IgD-negative memory B cell (primary cell): Measurements from ENCODE around the gene KERA. TPM values are rescaled to one million over a fixed set of nuclear protein-coding genes. Genes with fewer than 3 reads are reported as not detected.
"Not testable (repeated sequence)": the region's sequence is repeated elsewhere in the genome, so short reads cannot be mapped to it uniquely, and the experiment has no call there.

Experiments used
- H3K27ac Mint-ChIP-seq, 3 donors: one replicate each; pipeline ENCODE4 v1.8.0; 2020 to 2022; ENCODE audit warnings: mild to moderate bottlenecking in 3 of 3, mixed read lengths in 3 of 3, moderate library complexity in 1 of 3
- H3K27me3 Mint-ChIP-seq: one replicate; pipeline ENCODE4 v1.8.0; 2021; ENCODE audit warnings: mixed read lengths
- H3K36me3 Mint-ChIP-seq: one replicate; pipeline ENCODE4 v1.8.0; 2020; ENCODE audit warnings: mild to moderate bottlenecking, mixed read lengths
- H3K4me1 Mint-ChIP-seq, 3 donors: one replicate each; pipeline ENCODE4 v1.8.0; 2020 to 2022; ENCODE audit warnings: mixed read lengths in 3 of 3, mild to moderate bottlenecking in 1 of 3
- H3K4me3 Mint-ChIP-seq, 4 donors: one replicate each; pipeline ENCODE4 v1.8.0; 2020 to 2022; ENCODE audit warnings: mild to moderate bottlenecking in 4 of 4, mixed read lengths in 4 of 4, moderate library complexity in 3 of 4
- H3K9me3 Mint-ChIP-seq, 3 donors: one replicate each; pipeline ENCODE4 v1.8.0; 2020 to 2021; ENCODE audit warnings: mixed read lengths in 3 of 3, mild to moderate bottlenecking in 1 of 3
- polyA plus RNA-seq: library from polyadenylated mRNA; unstranded; fragments of 300-500 nt; fragmentation: Illumina TruSeq; gene quantifications from one replicate; pipeline ENCODE4 v1.2.3, GENCODE V29; 2021

KERA gene
- polyA plus RNA-seq, 1 donor from 2014 or later, result not detected

DNA sequence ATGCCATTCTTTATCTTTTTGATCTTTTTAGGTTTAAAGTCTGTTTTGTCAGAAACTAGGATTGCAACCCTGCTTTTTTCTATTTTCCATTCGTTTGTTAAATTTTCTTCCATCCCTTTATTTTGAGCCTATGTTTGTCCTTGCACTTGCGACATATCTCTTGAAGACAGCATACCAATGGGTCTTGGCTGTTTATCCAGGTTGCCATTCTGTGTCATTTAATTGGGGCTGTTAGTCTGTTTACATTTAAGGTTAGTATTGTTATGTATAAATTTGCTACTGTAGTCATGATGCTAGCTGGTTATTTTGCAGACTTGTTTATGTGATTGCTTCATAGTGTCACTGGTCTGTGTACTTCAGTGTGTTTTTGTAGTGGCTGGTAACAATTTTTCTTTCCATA, 32.1 kb upstream of the KERA start:
- H3K27me3 Mint-ChIP-seq, H3K4me3 Mint-ChIP-seq: not testable (repeated sequence)

DNA sequence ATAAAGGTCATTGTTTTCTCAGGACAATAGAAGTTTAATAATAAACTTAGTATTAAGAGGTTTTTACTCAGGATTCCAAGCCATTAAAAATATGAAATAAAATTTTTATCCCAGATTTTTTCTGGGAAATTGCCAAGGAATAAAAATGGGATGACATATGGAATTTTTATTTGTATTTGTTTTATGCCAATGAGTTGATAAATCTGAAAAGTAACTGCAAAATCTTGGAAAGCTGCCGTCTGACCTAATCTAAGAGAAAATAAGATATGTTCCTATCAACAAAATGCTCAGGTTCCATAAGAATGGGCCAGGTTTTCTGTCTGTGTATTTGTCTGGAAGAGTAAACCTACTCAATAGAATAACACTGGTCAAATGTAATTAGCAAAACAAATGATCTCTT, 22.2 kb upstream of the KERA start:
- no peaks in the 10 kb centered on the region for H3K9me3 Mint-ChIP-seq
- no peaks in the 10 kb centered on the region for H3K27me3 Mint-ChIP-seq
- no peaks in the 10 kb centered on the region for H3K36me3 Mint-ChIP-seq
- H3K4me1 Mint-ChIP-seq, result no peaks in the 10 kb centered on the region
- H3K4me3 Mint-ChIP-seq, result no peak overlapping the region
- H3K27ac Mint-ChIP-seq, result no peak overlapping the region

More for the DNA sequence above, 32.1 kb upstream of the KERA start:
- not testable (repeated sequence) for H3K36me3 Mint-ChIP-seq, H3K27ac Mint-ChIP-seq, H3K4me1 Mint-ChIP-seq
- H3K9me3 Mint-ChIP-seq, result peaks cover 4 to 20% (median 9%) of the 10 kb centered on the region in 3 donors

DNA sequence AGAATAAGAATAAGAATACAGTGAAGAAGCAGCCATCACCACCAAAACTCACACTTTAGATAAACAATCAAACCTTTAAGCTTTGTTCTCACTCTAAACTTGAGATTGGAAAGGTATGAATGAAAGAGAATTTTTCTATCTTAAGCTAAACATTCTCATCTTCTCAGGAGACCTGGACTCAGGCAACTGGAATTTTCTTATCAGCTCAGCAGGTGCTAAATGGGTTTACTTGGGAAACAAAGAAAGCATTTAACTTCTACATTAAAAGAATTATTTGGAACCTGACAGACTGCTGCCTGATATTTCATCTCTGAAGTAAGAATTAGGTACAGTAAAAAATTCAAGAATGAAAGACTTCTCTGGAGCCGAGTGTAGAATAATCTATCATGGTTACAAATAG, 20.7 kb upstream of the KERA start:
- no peak overlapping the region for H3K27ac Mint-ChIP-seq
- H3K36me3 Mint-ChIP-seq, result no peaks in the 10 kb centered on the region
- no peak overlapping the region for H3K4me3 Mint-ChIP-seq
- no peaks in the 10 kb centered on the region for H3K4me1 Mint-ChIP-seq
- H3K9me3 Mint-ChIP-seq, result no peaks in the 10 kb centered on the region
- H3K27me3 Mint-ChIP-seq, result no peaks in the 10 kb centered on the region

DNA sequence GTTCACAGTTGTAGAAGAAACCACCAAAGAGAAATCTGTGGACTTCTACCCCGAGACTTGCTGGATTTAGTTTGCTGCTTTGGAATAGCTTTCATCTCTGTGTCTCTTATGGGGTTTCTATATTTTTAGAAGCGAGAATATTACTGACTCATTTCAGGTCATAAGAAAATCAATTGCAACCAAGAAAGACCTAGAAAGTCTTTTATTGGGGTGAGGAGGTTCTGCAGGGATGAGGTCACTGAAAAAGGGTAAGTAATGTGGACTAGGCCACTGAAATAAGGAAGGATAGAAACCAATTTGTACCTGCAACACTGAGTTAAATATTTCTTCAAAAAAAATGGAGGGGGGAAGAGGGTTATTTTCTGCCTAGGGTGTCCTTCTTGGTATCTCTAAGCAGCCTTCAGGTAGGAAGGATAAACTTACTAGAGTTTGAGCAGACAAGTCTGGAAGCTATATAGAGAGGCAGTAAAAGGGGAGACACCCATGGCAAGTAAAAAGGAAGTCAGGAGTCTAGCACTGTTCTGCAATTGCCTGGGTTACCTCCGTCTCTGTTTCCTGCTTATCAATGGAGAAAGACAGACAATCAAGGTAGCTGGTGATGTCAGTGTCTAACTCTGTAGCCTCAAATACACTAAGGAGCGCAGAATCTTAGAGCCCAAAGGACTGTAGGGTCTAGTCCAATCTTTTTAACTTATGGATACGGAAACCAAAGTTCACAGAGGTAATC, 19.6 kb upstream of the KERA start:
- H3K27ac Mint-ChIP-seq, result no peak overlapping the region
- H3K36me3 Mint-ChIP-seq, result no peaks in the 10 kb centered on the region
- no peaks in the 10 kb centered on the region for H3K9me3 Mint-ChIP-seq
- H3K4me3 Mint-ChIP-seq, result no peak overlapping the region
- H3K27me3 Mint-ChIP-seq, result no peaks in the 10 kb centered on the region
- H3K4me1 Mint-ChIP-seq, result no peaks in the 10 kb centered on the region

DNA sequence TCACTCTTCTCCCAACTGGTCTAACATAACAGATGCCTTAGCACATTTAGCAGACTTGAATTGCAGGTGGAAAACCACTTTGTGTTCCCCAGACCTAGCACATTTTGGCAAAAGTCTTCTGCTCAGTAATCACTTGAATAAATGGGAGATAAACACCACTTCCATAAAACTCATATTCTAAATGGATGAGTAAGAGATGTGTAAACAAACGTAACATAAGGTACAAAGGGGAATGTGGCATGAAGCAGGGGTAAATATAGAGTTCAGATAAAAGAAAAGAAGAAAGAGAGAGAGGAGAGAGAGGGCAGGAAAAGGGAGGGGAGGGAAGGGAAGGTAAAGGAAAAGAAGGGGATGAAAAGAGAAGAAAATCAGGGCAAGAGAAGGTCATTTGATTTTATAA, 17.0 kb upstream of the KERA start:
- H3K27ac Mint-ChIP-seq, result no peak overlapping the region
- no peaks in the 10 kb centered on the region for H3K27me3 Mint-ChIP-seq
- H3K36me3 Mint-ChIP-seq, result no peaks in the 10 kb centered on the region
- no peak overlapping the region for H3K4me3 Mint-ChIP-seq
- H3K9me3 Mint-ChIP-seq, result no peaks in the 10 kb centered on the region
- H3K4me1 Mint-ChIP-seq, result no peaks in the 10 kb centered on the region

DNA sequence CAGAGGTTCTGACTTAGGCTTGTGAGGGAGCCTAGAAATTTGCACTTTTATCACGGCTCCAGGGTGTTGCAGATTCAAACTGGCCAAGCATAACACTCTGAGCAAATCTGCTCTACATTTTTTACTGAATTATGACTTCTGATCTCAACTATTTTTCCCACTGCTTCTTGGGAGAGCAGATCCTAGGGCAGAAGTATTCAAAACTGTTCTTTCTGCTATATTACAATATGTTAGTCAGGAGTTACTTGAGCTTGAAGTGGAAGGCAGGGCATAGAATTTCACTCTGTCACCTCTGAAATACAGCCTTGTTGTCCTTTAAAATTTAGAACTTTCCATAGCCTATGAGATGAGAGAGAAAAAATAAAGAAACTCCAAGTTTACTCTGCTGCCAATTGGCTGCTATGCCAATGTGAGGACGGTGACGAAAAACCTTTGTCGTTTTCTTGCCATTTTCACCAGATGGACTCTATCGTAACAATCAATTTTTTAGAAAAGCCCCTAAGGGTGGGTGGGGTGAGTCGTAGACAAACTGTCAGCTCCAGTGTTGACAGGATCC, 16.4 kb upstream of the KERA start:
- Mint-ChIP-seq H3K27ac (no peak overlapping the region), H3K9me3 (no peaks in the 10 kb centered on the region), H3K36me3 (no peaks in the 10 kb centered on the region), H3K4me1 (no peaks in the 10 kb centered on the region), H3K4me3 (no peak overlapping the region), H3K27me3 (no peaks in the 10 kb centered on the region)

DNA sequence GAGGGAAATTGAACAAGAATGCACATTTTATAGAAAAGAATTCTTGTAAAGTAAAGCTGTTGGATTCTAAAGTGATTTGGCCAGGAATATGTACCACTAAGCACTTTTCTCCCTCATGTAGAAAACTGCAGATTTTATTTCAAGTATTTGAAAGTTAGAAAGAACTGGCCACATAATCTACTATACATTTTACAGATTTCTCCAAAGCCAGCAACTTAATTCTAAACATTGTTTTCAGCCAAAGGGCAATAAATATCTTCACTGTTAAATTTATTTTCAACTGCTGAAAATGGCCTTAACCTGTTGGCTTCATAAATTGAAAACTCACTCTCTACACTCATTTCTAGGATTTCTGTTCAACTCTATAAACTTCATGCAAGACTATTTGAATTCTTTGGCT, 15.6 kb upstream of the KERA start:
- Mint-ChIP-seq H3K36me3 (no peaks in the 10 kb centered on the region), H3K4me1 (no peaks in the 10 kb centered on the region), H3K27ac (no peak overlapping the region), H3K9me3 (no peaks in the 10 kb centered on the region), H3K27me3 (no peaks in the 10 kb centered on the region), H3K4me3 (no peak overlapping the region)

DNA sequence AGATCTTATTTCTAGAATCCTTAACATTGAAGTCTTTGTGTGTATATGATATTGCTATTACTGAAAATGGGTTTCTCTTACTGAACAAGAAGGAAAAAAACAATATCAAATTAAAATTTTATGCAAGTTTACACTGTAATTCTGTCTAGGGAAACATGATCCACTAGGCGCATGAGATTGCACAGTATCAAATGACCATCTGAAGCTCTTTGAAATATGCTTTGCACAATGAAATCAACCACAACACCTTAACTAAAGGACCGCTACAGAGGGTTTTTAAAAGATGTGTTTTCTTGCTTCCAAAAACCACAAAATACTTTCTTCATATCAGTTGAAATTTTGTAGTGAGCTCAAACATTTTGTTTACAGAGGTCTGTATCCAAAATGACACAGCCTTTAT, 15.1 kb upstream of the KERA start:
- no peak overlapping the region for H3K27ac Mint-ChIP-seq
- H3K36me3 Mint-ChIP-seq, result no peaks in the 10 kb centered on the region
- H3K9me3 Mint-ChIP-seq, result no peaks in the 10 kb centered on the region
- no peak overlapping the region for H3K4me3 Mint-ChIP-seq
- H3K27me3 Mint-ChIP-seq, result no peaks in the 10 kb centered on the region
- no peaks in the 10 kb centered on the region for H3K4me1 Mint-ChIP-seq

DNA sequence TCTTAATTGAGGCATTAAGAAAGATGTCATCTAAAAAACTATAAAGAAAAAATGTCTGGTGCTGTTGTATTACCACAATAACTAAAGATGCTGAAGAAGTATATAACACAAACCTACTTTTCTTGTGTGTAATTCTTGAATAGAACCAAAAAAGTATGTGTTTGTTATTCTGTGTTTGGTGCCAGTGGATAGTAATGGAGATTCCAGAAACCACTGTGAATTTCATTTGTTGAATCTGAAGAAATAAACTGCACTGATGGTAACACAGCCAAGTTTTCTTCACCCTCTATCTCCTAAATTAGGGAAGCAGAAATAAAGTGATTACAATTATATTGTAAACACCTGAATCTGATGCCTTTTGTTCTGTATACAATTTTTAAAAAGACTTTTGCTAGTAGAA, 13.1 kb upstream of the KERA start:
- Mint-ChIP-seq H3K9me3 (no peaks in the 10 kb centered on the region), H3K36me3 (no peaks in the 10 kb centered on the region), H3K27ac (no peak overlapping the region), H3K4me3 (no peak overlapping the region), H3K4me1 (no peaks in the 10 kb centered on the region), H3K27me3 (no peaks in the 10 kb centered on the region)

DNA sequence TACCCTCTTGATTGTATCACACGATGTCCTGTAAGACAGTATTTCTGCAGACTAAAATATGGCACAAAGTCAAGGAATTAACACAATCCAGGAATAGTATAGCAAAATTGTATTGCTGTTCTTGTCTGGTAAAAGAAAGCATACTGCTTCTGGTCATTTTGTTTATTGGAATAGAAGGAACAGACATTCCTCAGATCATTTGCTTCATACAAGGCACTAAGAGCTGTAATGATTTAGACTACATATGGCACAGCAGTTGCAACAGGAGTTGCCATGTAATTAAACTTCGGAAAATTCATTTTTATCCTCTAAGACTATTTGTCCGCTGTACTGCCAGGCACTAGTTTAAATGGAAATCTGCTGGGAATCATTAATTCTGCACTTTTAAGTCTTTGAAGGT, 7.6 kb upstream of the KERA start:
- Mint-ChIP-seq H3K9me3 (no peaks in the 10 kb centered on the region), H3K4me3 (no peak overlapping the region), H3K36me3 (no peaks in the 10 kb centered on the region), H3K4me1 (no peaks in the 10 kb centered on the region), H3K27me3 (no peaks in the 10 kb centered on the region), H3K27ac (no peak overlapping the region)

DNA sequence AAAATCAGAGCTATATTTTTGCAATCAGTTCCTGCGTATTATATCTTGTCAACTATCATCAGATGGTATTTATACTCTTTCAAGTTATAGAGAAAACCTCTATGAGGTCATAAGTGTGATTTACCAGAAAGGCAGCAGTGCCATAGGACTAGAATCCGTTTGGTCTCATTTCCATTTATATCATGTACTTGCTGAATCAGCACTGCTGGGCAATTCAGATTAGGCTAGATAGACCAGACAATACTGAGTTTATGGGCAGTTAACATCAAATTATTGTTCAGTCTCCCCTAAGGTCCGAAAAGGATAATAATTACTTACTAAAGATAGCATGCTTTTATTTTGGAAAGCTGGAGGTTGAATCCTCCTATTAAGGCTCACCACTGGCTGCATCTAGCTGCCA, 6.8 kb upstream of the KERA start:
- H3K4me1 Mint-ChIP-seq, result no peaks in the 10 kb centered on the region
- H3K27me3 Mint-ChIP-seq, result no peaks in the 10 kb centered on the region
- H3K27ac Mint-ChIP-seq, result no peak overlapping the region
- H3K36me3 Mint-ChIP-seq, result no peaks in the 10 kb centered on the region
- no peaks in the 10 kb centered on the region for H3K9me3 Mint-ChIP-seq
- no peak overlapping the region for H3K4me3 Mint-ChIP-seq

DNA sequence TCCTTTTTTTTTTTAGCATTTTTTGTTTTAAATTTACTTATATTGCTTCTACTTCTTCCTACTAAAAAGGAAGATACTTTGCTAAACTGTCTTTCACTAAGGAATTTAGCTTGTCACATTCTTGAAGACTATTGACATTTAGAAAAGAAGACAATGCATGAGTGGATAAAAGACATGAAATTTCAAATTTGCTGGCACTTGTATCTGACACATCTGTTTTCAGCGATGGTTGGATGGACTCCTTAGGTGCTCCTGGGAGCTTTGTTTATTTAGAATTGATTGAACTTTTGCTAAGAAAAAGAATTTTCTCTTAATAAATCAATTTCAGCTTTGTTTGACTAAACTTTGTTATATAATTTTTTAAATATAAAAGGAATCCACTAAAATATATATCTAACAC, 3.3 kb upstream of the KERA start:
- Mint-ChIP-seq H3K36me3 (no peaks in the 10 kb centered on the region), H3K27me3 (no peaks in the 10 kb centered on the region), H3K4me3 (no peak overlapping the region), H3K27ac (no peak overlapping the region), H3K4me1 (no peaks in the 10 kb centered on the region), H3K9me3 (peaks cover 0 to 2% (median 0%) of the 10 kb centered on the region in 3 donors)

DNA sequence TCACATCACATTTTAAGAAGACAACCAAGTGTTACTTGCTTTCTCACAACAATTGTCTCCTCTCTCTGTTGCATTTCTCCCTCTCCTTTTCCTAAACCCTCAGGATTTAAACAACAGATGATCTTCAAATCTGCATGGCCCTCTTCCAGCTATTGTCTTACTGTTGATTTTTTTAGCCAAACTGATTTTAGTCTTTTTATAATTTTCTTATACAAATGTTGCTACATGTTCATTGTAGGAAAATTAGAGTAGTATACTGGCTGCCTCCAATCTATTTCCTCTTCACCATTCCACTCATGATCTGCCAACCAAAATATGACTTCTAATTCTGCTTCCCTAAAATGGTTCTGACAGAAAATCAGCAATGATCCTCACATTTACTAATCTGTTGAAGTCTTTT, 1.4 kb upstream of the KERA start:
- H3K4me3 Mint-ChIP-seq, result no peak overlapping the region
- peaks cover 0 to 2% (median 0%) of the 10 kb centered on the region in 3 donors for H3K9me3 Mint-ChIP-seq
- H3K27me3 Mint-ChIP-seq, result no peaks in the 10 kb centered on the region
- no peaks in the 10 kb centered on the region for H3K4me1 Mint-ChIP-seq
- no peaks in the 10 kb centered on the region for H3K36me3 Mint-ChIP-seq
- H3K27ac Mint-ChIP-seq, result no peak overlapping the region

DNA sequence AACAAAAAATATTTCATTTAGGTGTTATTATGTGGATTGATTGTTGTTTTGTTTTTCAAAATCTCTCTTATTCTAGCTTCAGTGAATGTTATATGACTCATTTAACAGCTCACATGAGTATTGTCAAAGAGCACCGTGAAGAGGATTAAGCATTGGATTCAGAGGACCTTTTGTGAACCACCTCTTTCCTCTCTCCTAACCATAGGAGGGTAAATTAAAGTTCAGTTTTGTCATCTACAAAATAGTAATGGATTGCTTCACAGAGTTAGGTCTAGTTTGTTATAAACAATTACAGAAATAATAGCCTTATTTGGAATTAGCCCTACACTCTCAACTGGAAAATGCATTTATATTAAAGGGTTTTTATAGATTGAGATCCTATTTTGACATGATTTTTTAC, 962 bp upstream of the KERA start:
- Mint-ChIP-seq H3K4me3 (no peak overlapping the region), H3K36me3 (no peaks in the 10 kb centered on the region), H3K9me3 (peaks cover 0 to 2% (median 0%) of the 10 kb centered on the region in 3 donors), H3K4me1 (no peaks in the 10 kb centered on the region), H3K27ac (no peak overlapping the region), H3K27me3 (no peaks in the 10 kb centered on the region)

DNA sequence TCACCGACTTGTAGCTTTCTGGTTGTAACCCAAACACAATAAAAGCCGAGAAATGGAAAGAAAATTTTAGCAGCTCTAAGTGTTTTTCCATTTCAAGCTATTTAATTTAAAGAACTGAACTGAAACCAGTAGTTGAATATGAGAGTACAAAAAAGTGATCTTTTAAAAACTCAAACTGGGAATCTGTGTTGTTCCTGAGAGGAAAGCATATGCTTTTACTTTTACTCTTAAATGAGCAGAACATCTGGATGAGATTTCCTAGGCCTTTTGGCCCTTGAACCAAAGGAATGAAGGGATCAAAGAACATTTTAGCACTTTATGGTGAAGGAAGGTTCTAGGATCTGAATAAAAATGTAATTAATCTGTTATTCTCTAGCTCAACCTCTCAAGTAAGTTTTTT, 1.3 kb downstream of the KERA start:
- H3K9me3 Mint-ChIP-seq, result peaks cover 0 to 2% (median 0%) of the 10 kb centered on the region in 3 donors
- H3K27ac Mint-ChIP-seq, result no peak overlapping the region
- H3K27me3 Mint-ChIP-seq, result no peaks in the 10 kb centered on the region
- no peaks in the 10 kb centered on the region for H3K36me3 Mint-ChIP-seq
- H3K4me1 Mint-ChIP-seq, result no peaks in the 10 kb centered on the region
- H3K4me3 Mint-ChIP-seq, result no peak overlapping the region

DNA sequence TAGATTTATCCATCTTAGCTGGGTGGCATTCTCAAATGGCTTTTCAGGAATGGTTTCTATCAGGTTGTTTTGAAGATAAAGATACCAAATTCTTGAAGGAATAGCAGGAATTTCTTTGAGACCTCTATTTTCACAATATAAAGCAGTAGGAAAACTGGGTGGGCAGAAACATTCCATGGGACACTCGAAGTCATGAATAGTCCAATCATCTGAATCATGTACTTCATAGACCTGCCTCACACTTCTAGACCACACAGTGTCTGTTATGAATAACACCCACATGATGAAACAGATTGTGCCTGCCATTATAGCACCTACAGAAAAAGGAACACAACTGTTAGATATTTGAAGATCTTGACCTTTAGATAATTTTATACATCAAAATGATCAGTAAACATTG, 1.8 kb downstream of the KERA start:
- Mint-ChIP-seq H3K27me3 (no peaks in the 10 kb centered on the region), H3K36me3 (no peaks in the 10 kb centered on the region), H3K27ac (no peak overlapping the region), H3K4me3 (no peak overlapping the region), H3K9me3 (peaks cover 0 to 2% (median 0%) of the 10 kb centered on the region in 3 donors), H3K4me1 (no peaks in the 10 kb centered on the region)
